ENCODE results near the gene PPP6R3. TPM values are rescaled to one million over a fixed set of nuclear protein-coding genes. Genes with fewer than 3 reads are reported as not detected.

The PPP6R3 gene
- total RNA-seq, 1 experiment from 2014 or later: 138 TPM

DNA sequence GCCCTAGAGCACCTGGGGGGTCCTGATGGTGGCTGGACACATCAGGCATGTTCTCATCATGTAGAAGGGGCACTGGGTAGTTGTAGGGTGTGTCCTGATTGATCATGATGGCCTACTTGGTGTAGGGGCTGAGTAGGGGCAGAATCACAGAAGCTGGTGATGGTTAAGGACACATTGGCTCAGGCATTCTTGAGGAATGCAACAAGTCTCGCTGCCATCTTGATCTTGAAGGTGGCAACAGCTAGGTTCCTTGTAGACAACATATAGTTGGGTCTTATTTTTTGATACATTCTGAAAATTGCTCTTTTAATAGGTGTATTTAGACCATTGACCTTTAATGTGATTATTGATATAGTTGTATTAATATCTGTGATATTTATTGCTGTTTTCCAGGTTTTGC is 28.1 kb downstream of the PPP6R3 start:
- Histone ChIP-seq H3K27ac (ENCODE audit: insufficient read length, low read depth, low read length) (no peak overlapping the region), H3K4me2 (ENCODE audit: insufficient read depth, insufficient read length, low read length) (no peak overlapping the region), H2BK120ac (ENCODE audit: low read depth, low read length, poor library complexity, severe bottlenecking) (no peak overlapping the region), H3K23me2 (ENCODE audit: insufficient read length, low read depth, low read length, poor library complexity, severe bottlenecking) (no peaks in the 10 kb centered on the region), H4K5ac (ENCODE audit: insufficient read length, low read depth, low read length) (no peak overlapping the region), H3K4ac (ENCODE audit: low read depth, low read length) (no peak overlapping the region), H4K20me1 (ENCODE audit: control insufficient read depth, insufficient read depth, insufficient read length) (no peaks in the 10 kb centered on the region), H2BK20ac (ENCODE audit: low read depth, low read length, poor library complexity, severe bottlenecking) (no peak overlapping the region), H3K14ac (ENCODE audit: insufficient read depth, low read length) (no peak overlapping the region), H2BK5ac (ENCODE audit: insufficient read length, low read length) (no peak overlapping the region), H2BK15ac (ENCODE audit: low read depth, low read length) (no peak overlapping the region), H3K79me2 (ENCODE audit: insufficient read depth, low read length) (peaks cover 62% of the 10 kb centered on the region), H3K56ac (ENCODE audit: insufficient read length, low read depth, low read length) (no peak overlapping the region), H3K18ac (ENCODE audit: insufficient read length, low read depth, low read length) (no peak overlapping the region), H3K4me1 (ENCODE audit: insufficient read depth, low read length) (peaks cover 2% of the 10 kb centered on the region; the same call in 1 of the 2 replicates), H3K23ac (ENCODE audit: insufficient read length, low read depth, low read length) (no peak overlapping the region), H3K9ac (ENCODE audit: extremely low read depth, insufficient read length, low read length) (no peak overlapping the region), H3K27me3 (ENCODE audit: insufficient read depth, low read length) (no peaks in the 10 kb centered on the region), H2AK5ac (ENCODE audit: insufficient read length, low read length) (no peak overlapping the region), H2AFZ (ENCODE audit: low read length) (no peak overlapping the region), H3T11ph (ENCODE audit: low read length) (no peak overlapping the region), H3K9me3 (ENCODE audit: control insufficient read depth, low read depth, low read length) (no peaks in the 10 kb centered on the region), H3K79me1 (ENCODE audit: insufficient read depth, low read depth, low read length, poor library complexity, severe bottlenecking) (peaks cover 10% of the 10 kb centered on the region), H4K91ac (ENCODE audit: insufficient read length, low read depth, low read length) (no peak overlapping the region), H4K8ac (replicated peaks; ENCODE audit: insufficient read length, low read depth, low read length) (no peak overlapping the region), H2BK12ac (ENCODE audit: insufficient read length, low read depth, low read length) (no peak overlapping the region)
- Mint-ChIP-seq H3K4me3 (no peak overlapping the region), H3K36me3 (ENCODE audit: insufficient read depth in 1 of 3, low read depth in 3 of 3) (peaks cover 9 to 24% (median 14%) of the 10 kb centered on the region in 3 experiments), H3K9me3 (peaks cover 5 to 12% of the 10 kb centered on the region in 2 experiments; a peak in 4 of 5 replicates), H3K27ac (peak overlapping the region; percentile 5 to 83 (median 76); a peak in 2 of 7 replicates), H3K4me1 (peaks cover 23 to 30% of the 10 kb centered on the region in 2 experiments), H3K27me3 (ENCODE audit: low read depth) (no peaks in the 10 kb centered on the region)
- no peak for DNase-seq
- no CpG with 5 or more reads among the region's 1 CpG for WGBS (ENCODE audit: extremely low coverage, insufficient read length, low lambda C conversion rate)
- TF ChIP-seq, protein P1, sequence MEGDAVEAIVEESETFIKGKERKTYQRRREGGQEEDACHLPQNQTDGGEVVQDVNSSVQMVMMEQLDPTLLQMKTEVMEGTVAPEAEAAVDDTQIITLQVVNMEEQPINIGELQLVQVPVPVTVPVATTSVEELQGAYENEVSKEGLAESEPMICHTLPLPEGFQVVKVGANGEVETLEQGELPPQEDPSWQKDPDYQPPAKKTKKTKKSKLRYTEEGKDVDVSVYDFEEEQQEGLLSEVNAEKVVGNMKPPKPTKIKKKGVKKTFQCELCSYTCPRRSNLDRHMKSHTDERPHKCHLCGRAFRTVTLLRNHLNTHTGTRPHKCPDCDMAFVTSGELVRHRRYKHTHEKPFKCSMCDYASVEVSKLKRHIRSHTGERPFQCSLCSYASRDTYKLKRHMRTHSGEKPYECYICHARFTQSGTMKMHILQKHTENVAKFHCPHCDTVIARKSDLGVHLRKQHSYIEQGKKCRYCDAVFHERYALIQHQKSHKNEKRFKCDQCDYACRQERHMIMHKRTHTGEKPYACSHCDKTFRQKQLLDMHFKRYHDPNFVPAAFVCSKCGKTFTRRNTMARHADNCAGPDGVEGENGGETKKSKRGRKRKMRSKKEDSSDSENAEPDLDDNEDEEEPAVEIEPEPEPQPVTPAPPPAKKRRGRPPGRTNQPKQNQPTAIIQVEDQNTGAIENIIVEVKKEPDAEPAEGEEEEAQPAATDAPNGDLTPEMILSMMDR (conservative IDR thresholded peaks at IDR 0.05): no peak

All from H9 (cell line).